GM19239 (cell line): ENCODE data around the gene OSBP.

ENCODE experiments used
- DNase-seq: peaks from one replicate; pipeline ENCODE4 v3.0.0; 2011; ENCODE audit warnings: low spot score; ENCODE audit not compliant: insufficient read length
- FAIRE-seq: peaks from 2 replicates; lab custom pipeline; 2011; peaks lifted over from hg19 to GRCh38; lab: Jason Lieb, UNC

Gene OSBP

DNA sequence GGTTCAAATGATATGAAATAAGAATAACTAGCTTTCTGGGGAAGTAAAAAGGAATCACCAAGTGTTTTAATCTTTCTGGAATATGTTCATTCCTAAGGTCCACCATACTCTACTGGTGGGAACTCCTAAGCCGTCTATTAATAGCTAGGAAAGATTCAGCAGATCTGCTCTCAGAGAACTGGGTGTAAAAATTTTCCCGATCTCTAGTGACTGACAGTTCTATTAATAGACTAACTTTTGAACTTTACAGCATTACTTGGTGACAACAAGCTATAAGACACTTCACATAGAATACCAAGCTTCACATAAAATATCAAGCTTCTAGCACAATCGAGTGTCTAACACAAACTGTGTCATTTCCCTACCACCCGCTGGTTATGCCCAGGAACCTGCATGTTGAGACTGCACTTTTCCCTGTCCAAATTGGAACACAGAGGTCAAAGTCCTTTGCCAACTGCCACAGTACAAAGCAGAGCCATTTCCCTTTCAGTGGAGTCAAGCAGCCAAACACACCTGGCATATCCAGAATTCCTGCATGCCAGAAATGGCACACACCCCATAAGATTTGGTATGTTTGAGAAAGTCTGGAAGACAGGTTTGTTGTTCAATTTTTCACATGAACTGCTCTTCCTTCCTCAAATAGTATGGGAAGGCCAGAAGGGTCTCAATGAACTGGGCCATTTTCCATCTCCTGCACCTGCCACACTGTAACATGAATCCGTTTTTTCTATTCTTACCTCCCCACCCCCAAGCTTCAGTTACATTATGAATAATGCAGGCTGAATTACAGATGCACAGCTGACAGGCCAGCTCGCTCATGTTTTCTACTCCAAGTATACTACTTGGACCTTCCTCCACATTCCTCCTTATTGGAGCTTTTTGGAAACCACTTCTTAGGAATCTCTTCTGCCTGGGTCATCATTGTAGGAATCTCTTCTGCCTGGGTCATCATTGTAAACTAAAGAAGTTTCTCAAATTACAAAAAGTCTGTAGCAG, 3.7 kb downstream of the OSBP start:
- FAIRE-seq = no peak
- no peak for DNase-seq

DNA sequence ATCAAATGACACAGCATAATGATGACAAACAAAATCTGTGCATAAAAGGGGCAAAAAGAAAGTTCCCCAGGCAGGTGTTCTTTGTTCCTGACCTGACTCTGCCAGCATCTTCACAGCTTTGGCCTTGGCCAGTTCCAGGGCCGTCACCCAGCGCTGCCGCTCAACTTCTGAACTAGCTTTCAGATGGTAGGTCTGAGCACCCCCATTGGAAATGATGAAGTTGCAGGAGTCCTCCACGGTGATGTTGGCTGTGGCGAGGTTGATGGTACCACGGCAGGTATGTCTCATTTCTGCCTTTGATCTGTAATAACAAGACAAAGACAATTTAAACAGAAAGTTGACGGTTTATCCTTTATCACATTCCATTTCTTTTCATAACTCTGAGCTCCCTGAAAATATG, 5.3 kb downstream of the OSBP start:
- DNase-seq = no peak
- FAIRE-seq = no peak

DNA sequence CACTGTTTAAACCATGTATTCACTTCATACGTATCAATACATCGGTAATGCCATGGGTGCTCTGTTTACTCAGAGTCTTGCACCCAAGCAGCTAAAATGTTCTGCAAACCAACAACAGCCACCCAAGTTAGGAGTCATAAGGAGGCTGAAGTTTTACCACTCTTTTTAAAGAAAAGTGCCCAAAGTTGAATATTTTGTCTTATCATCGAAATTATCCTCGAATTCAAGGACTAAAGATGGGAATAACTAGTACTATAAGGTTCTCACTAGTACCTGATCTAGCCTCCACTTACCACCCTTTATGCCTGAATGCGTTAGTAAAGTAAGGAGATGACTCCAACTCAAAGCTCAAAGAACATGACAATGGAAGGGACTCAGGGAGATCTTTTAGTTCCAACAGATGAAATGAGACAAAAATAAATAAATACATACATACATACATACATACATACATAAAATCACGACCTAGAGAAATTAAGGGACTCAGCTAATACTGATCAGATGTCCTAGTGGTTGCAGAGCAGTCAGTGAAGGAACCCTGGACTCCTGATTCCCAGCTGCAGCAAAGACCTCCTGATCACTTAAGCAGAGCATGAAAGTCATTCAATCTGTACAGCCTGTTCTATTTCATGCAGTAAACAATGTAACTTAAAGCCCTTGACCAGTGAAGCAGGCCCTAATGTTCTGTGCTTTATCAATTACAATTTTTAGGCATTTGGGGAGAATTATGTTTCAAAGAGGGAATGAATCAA, 7.7 kb downstream of the OSBP start:
- no peak for FAIRE-seq
- DNase-seq = no peak

DNA sequence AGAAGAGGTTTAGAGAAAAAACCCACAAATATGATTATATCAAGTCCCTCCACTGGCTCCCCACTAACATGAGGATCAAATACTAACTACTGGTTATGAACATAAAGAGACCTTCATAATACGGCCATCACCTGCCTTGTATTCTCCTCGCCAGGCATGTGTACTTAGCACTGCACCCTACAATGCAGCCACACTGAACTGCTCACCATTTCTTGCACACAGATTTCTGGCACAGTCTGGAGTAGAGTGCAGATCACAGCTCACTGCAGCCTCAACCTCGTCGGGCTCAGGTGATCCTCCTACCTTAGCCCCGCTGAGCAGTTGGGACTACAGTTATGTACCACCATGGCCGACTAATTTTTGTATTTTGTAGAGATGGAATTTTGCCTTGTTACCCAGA, 13.1 kb downstream of the OSBP start:
- FAIRE-seq = no peak
- DNase-seq = no peak

DNA sequence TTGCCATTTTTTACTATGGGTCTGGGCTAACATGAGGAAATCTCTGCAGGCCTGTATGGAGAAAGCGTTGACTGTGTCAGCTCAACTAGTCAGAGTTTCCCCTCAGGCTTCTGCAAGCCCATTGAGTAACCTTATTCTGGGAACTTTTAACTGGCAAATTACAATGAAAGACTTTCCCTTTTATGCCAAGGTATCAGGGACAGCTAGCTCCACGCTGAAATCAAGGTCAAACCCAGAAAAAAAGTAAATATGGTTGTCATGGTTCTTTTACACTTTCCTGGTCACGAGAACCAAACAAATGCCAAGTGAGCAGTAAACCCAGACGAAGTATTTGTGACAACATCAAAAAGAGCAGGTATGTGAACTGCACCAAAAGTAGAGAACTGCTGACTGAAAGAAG, 13.8 kb downstream of the OSBP start:
- no peak for FAIRE-seq
- no peak for DNase-seq

DNA sequence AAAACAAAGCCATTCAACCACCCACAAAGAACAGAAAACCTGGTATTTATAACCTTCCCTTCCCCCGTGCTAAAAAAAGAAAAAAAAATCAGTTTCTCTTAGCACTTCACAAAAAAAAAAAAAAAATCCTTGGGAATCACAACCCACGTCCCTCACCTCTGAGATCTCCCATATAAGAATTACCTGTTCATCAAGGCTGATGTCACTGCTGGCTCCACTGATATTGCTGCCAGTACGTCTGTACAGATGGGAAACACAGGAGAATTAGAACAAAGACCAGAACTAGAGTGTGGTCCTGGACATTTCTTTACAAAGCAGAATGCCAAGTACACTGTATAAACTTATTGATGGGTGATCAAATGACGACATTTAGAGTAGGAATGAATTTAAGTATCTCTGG, 14.9 kb downstream of the OSBP start:
- DNase-seq (no peak), FAIRE-seq (no peak)

DNA sequence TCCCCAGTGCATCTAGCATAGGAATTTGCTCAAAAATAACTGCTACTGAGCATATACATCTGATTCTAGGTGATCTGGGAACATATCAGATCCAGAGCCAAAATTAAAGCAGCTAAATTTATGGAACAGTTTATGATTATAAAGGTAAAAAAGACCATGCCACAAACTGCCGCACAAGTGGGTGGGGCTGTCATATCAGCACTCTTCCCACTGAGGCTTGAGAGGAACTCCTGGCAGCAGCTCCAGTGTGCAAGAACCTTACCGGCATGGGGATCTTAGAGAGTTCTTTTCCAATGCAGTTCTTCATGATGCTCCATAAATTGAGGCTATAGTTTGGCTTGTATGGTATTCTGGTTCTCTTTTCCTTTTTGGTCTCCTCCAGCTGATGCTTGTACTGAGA, 15.3 kb downstream of the OSBP start:
- no peak for FAIRE-seq
- no peak for DNase-seq

DNA sequence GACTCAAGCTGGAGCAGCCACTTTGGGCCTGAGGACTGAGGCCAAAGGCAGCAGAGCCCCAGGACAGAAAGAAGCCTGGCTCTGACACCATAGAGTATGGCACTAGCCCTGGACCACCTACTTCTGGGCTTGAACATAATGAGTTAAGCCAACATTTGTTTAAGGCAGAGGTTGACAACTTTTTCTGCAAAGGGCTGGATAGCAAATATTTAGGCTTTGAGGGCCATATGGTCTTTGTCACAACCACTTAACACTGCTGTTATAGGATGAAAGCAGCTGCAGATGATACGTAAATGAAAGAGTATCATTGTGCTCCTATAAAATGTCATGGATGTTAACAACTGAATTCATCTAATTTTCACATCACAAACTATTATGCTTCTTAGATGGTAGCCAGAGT, 16.6 kb downstream of the OSBP start:
- no peak for FAIRE-seq
- no peak for DNase-seq

DNA sequence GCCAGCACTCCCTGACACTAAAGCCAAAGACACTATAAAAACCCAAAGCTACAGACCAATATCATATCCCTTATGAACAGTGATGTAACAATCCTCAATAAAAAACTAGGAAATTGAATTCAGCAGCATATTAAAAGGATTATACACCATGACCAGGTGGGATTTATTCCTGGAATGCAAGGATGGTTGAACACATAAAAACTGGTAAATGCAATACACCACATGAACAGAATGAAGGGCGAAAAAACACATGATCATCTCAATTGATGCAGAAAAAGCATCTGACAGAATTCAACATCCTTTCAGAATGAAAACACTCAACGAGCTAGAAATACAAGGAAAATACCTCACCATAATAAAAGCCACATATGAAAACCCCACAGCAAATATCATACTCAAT, 31.3 kb downstream of the OSBP start:
- DNase-seq = no peak
- no peak for FAIRE-seq

DNA sequence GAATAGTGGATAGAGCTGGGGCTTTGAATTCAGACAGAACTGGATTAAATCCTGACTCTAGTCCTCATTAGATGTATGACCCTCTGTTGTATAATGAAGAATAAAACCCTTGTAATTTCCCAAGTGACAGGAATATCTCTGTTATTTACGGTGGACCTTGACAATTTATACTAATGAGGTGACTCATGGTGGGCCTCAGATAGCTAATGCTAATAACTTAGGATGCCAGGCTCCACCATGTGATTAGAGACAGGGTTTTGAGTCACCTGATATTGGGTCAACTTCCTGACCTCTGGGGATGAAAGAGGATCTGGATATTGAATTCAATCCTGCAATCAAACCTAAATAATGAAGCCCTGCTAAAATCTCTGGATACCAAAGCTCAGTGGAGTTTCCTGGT, 33.6 kb downstream of the OSBP start:
- FAIRE-seq = no peak
- DNase-seq = no peak

DNA sequence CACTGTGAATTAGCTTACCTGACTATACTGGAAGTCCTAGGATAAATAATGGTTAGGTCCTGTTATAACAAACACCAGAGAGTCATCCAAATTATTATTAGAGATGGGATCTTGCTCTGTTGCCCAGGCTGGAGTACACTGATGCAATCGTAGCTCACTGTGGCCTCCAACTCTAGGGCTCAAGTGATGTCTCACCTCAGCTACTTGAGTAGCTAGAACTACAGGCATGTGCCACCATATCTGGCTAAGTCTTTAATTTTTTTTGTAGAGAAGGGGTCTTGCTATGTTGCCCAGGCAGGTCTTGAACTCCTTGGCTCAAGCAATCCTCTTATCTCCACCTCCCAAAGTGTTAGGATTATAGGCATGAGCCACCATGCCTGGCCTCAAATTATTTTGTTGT, 37.2 kb downstream of the OSBP start:
- DNase-seq = no peak
- no peak for FAIRE-seq

DNA sequence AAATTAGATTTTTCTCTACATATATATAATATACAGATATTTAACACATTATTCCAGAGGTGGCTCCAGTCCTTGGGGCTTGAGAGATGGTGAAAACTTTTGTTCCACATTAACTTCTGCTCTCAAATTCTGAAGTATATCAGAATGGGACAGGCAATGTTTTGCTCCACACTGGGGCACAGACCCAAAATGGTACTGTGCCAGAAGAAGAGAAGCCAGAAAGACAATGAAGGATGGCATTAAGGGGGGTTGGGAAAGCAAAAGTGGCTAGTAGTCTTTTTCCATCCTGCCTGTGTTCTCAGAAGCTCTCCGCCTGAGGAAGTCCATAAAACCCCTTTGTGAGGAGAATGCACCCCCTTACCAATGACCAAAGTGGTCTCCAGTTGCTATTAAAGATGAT, 40.1 kb downstream of the OSBP start:
- FAIRE-seq (no peak), DNase-seq (no peak)

DNA sequence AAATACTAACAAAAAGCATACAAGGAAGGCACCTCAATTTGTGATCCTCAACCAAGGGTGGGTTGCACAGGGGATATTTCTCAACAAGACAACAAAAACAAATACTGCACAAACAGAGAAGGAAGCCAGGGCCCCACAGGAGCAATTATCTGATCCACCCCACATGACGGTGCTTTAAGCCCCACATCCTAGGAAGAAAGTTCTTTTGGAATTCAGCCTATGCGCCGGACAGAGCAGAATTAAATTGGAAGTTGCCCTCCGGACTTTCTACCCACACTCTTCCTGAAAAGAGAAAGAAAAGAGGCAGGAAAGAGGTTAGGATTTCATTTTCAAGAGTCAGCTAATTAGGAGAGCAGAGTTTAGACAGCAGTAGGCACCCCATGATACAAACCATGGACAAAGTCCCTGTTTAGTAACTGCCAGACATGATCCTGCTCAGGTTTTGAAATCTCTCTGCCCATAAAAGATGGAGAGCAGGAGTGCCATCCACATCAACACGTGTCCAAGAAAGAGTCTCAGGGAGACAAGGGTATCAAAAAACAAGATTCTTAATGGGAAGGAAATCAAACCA, 40.6 kb downstream of the OSBP start:
- DNase-seq = no peak
- FAIRE-seq = no peak

DNA sequence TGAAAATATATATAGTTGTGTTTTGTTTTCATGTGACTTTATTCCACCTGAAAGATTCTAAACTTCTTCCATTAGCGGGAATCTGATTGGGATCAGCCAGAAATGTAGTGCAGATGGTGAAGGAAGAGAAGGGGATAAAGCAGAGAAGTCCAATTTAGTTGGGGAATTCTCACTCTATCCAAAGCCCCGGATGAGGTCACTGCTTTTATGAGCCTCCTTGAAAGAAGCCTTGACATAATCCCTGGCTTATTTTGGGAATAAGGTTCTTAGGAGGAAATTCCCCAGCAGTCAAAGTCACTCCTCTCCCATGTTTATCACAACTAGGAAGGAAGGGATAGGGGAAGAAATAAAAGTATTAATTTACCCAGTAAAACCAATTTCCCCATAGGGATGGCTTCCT, 41.1 kb downstream of the OSBP start:
- FAIRE-seq = no peak
- no peak for DNase-seq

DNA sequence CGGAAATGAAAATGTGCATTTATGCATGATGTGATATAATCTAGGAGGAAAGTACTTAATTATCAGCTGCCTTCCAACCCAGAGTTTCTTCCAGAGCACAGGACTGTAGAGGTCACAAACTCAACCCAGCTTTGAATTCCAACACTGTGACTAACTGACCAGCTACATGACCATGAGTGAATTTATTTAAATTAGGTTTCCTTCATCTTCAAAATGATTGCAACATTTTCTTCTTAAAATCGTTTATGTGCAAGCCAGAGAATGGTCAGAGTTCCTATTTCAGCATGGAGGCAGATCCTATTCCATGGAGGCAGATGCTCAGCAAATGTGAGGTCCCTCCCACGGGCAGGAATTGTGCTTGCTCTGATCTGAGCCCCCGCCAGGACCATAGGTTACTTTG, 42.4 kb downstream of the OSBP start:
- FAIRE-seq (no peak), DNase-seq (no peak)

DNA sequence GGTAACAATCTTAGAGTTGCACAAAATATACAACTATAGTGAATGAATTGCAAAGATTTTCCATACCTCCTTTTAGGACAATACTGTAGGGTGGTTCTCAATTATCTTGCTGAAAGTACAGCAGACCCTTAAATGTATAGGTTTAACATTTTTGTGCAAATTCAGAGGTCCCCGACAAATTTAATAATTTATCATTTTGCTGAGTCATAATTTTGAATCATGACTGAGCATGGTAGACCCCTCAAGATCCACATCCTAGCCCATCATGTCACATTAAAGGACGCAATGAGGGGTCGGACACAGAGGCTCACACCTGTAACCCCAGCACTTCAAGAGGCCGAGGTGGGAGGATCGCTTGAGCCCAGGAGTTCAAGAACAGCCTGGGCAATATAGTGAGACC, 43.5 kb downstream of the OSBP start:
- FAIRE-seq = no peak

DNA sequence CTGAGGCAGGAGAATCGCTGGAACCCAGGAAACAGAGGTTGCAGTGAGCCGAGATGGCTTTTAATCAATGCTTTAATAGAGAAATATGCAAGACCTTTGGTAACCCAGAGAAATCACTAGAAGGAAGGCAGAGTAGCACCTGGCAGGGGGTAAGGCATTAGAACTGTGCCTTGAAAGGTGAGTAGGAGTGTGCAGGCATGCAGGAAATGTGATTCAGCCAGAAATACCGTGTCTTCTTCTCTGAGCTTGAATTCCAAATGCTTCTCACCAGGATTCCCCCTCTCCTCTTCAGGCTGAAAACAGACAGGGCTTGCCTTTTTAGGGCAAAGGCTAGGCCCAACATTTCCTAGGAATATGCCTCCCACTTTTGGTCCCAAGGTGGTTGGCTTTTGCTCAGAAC, 53.3 kb downstream of the OSBP start:
- DNase-seq = no peak
- no peak for FAIRE-seq

More for the DNA sequence above, 43.5 kb downstream of the OSBP start:
- DNase-seq = no peak

DNA sequence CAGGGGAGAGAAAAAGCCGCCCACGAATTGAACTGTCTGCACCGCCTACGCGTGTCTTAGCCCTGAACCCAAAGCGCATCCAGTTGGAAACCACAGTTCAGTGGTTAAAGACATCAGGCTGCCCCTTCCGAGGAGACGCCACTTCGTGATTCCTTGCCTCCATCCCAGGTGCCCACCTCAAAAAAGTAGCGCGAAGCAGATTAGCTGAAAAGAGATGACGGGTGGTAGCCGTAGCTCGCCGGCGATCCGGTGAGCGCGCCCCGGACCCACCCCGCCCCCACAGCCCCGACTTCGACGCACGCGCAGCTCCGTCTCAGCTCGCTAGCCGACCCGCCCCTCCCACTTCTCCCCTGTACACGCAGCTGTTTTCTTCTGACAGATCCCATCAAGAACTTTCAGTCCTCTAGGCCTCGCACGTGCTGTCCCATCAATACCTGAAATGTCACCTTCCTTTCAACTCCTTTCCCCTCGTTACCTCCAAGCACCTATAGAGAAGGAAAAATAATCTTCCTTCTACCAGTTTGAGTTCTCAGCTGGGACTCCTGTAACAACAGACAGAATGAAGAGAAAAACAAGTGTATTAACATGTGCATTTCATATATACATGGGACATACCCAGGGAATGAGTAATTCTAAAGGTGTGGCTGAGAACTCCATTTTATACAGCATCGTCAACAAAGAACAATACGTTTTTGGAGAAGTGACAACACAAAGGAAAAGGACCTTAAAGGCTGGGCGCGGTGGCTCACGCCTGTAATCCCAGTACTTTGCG, 54.7 kb downstream of the OSBP start:
- FAIRE-seq = peak; percentile 57
- peak; percentile 47 for DNase-seq

DNA sequence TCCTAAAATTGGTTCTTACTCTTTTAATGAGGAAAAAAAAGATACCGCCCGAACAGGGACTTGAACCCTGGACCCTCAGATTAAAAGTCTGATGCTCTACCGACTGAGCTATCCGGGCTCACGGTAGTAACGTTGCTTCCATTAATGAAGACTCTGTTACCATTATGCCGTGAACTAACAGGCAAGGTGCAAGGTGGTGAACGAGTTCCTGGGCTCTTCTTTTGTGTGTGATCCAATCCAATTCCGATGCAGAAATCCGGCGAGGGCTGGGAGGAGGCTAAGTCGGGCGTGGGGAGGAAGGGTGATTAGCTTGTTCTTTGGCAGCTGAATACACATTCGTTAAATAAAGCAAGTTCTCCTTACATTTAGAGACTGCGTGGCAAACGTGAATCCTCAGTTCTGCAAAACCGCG, 55.3 kb downstream of the OSBP start:
- FAIRE-seq = peak; percentile 88

DNA sequence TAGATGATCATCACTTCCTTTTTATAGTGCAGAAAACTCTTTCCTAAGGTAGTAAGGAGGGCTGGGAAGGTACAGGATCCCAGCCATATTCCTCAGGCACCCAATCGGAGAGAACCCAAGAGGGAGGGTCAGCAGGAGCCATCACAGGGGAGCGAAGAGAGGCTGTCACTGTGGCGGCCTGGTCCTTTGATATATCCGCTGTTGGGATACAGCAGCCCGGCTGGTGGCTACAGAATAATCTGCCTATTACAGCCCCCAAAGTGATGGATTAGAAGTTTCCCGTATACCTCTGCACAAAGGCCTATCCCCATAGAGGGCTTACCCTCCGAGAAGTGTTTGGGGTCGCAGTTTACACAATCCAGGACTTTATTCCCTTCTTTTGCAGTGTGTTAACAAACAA, 55.7 kb downstream of the OSBP start:
- FAIRE-seq (no peak), DNase-seq (no peak)

More for the DNA sequence above, 55.3 kb downstream of the OSBP start:
- DNase-seq = no peak
